ENCODE data around the gene TAF3. TPM values are rescaled to one million over a fixed set of nuclear protein-coding genes. Genes with fewer than 3 reads are reported as not detected.

The TAF3 gene
- total RNA-seq, 2 donors from 2014 or later: 7.2 to 8.2 TPM

DNA sequence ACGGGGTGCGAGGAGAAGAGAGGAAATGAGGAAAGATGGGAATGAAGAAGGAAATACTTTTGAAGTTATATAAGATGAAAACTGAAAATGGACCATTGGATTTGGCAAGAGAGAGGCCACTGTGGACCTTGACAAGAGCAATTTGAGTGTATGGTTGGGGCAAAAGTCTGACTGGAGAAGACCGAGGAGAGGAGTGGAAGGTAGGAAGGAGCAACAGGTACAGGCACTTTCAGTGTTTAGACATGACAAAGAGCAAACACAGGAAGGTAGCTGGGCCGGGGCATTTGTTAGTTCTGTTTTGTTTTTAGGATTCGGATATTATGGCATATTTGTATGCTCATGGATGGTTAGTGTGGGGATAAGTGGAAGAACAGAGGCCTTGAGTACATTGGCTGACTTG, 99.4 kb downstream of the TAF3 start:
- Histone ChIP-seq H3K27me3 (replicated peaks; ENCODE audit: insufficient read depth) (no peaks in the 10 kb centered on the region), H3K36me3 (no peaks in the 10 kb centered on the region), H3K9me3 (no peaks in the 10 kb centered on the region), H3K4me1 (ENCODE audit: control insufficient read depth in 1 of 2, low read depth in 2 of 2) (peaks cover 4 to 6% of the 10 kb centered on the region in 2 donors), H3K27ac (no peak overlapping the region), H3K4me3 (no peak overlapping the region)
- TF ChIP-seq, protein P1, sequence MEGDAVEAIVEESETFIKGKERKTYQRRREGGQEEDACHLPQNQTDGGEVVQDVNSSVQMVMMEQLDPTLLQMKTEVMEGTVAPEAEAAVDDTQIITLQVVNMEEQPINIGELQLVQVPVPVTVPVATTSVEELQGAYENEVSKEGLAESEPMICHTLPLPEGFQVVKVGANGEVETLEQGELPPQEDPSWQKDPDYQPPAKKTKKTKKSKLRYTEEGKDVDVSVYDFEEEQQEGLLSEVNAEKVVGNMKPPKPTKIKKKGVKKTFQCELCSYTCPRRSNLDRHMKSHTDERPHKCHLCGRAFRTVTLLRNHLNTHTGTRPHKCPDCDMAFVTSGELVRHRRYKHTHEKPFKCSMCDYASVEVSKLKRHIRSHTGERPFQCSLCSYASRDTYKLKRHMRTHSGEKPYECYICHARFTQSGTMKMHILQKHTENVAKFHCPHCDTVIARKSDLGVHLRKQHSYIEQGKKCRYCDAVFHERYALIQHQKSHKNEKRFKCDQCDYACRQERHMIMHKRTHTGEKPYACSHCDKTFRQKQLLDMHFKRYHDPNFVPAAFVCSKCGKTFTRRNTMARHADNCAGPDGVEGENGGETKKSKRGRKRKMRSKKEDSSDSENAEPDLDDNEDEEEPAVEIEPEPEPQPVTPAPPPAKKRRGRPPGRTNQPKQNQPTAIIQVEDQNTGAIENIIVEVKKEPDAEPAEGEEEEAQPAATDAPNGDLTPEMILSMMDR (IDR thresholded peaks at IDR 0.05): no peak
- ATAC-seq (ENCODE audit: insufficient number of reproducible peaks, low FRiP score, low read depth) (no peak), DNase-seq (ENCODE audit: low spot score) (no peak)

DNA sequence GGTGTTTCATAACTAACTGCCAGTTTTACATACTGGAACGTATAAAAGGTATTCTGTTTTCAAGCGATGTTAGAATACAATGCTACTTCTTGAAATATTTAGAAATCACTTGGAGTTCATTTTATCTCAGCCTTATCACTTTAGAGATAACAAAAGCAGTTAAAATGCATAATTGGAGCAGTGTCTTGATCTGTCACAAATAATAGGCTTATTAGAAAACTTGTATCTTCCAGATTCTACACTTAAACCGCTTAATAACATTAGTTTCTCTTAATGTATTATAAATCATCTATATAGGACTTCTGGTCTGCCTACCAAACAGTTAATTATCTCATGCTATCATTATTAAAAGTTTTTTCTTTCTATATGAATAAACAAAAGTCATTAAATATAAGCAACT, 104.4 kb downstream of the TAF3 start:
- Histone ChIP-seq H3K36me3 (no peaks in the 10 kb centered on the region), H3K4me3 (no peak overlapping the region), H3K9me3 (no peaks in the 10 kb centered on the region), H3K27ac (no peak overlapping the region), H3K4me1 (ENCODE audit: control insufficient read depth in 1 of 2, low read depth in 2 of 2) (no peaks in the 10 kb centered on the region), H3K27me3 (replicated peaks; ENCODE audit: insufficient read depth) (no peaks in the 10 kb centered on the region)
- DNase-seq (ENCODE audit: low spot score): no peak
- no peak for ATAC-seq (ENCODE audit: insufficient number of reproducible peaks, low FRiP score, low read depth)
- TF ChIP-seq, protein P1 (IDR thresholded peaks at IDR 0.05): no peak

DNA sequence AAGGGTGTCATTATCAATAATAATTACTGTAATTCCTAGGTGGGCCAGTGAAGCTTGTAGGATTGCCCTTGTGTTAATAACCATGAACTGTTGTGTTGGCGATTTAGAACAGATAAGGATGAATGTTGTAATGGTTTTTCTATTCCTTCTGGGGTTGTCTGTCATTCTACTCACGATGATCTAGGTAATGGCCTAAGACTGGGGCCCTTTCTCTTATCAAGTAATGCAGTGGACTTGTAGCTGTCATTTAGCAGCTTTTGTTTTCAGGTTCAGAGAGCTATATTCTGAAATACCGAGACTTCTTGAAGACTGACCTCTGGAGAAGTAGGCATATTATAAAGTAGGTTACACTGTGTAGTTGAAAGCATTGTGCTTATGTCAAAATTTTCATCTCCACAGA, 110.2 kb downstream of the TAF3 start:
- H3K27ac ChIP-seq: no peak overlapping the region
- H3K36me3 ChIP-seq: no peaks in the 10 kb centered on the region
- H3K27me3 ChIP-seq (replicated peaks; ENCODE audit: insufficient read depth): no peaks in the 10 kb centered on the region
- peaks cover 5% of the 10 kb centered on the region in 2 donors for H3K4me1 ChIP-seq (ENCODE audit: control insufficient read depth in 1 of 2, low read depth in 2 of 2)
- TF ChIP-seq, protein P1 (IDR thresholded peaks at IDR 0.05): no peak
- H3K9me3 ChIP-seq: no peaks in the 10 kb centered on the region
- no peak for ATAC-seq (ENCODE audit: insufficient number of reproducible peaks, low FRiP score, low read depth)
- no peak for DNase-seq (ENCODE audit: low spot score)
- H3K4me3 ChIP-seq: no peak overlapping the region

DNA sequence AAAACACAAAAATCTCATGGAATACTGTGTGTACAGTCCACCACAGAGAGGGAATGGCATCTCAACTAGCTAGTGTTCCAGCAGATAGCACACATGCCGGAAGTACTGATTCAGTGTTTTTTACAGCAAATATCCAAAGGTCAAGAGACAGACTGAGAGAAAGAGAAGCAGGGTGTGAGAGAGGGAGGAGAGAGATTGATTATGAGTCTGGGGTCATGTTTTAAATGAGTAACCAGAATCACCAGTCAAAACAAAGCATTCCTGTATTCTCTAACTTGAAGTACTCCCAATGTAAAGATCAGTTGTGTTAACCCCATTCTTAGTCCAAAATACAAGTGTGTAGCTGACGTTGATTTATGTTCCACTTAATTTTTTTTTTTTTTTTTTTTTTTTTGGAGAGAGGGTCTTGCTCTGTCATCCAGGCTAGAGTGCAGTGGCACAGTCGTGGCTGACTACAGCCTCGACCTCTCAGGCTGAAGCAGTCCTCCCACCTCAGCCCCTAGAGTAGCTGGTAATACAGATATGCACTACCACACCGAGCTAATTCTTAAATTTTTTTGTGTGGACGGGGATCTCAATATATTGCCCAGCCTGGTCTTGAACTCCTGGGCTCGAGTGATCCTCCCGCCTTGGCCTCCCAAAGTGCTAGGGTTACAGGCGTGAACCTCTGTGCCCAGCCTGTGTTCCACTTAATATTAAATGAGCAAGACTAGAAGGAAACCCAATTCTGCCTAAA, 114.2 kb downstream of the TAF3 start:
- H3K4me3 ChIP-seq: no peak overlapping the region

DNA sequence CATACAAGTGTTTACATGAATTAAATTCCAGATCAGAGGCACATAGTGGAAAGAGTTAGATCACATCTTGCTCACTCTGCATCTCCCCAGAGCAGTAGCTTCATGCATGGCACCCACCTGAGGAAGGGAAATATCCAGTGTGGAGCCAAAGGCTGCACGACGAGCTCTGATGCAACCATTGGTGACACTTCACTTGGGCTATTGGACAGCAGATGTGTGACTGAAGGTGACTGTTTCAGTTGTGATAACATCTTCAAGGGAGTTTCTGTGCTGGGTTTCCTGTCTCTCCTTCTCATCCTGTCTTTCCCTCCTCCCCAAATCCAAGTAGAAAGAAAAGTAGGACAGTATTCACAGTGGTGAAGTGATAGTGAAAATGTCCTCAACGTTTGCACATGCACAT, 115.0 kb downstream of the TAF3 start:
- DNase-seq (ENCODE audit: low spot score): no peak
- ATAC-seq (ENCODE audit: insufficient number of reproducible peaks, low FRiP score, low read depth): no peak
- Histone ChIP-seq H3K27me3 (replicated peaks; ENCODE audit: insufficient read depth) (no peaks in the 10 kb centered on the region), H3K27ac (no peak overlapping the region), H3K36me3 (no peaks in the 10 kb centered on the region), H3K4me1 (ENCODE audit: control insufficient read depth in 1 of 2, low read depth in 2 of 2) (peaks cover 5% of the 10 kb centered on the region in 2 donors), H3K4me3 (no peak overlapping the region), H3K9me3 (no peaks in the 10 kb centered on the region)
- TF ChIP-seq, protein P1 (IDR thresholded peaks at IDR 0.05): no peak

More for the DNA sequence above, 114.2 kb downstream of the TAF3 start:
- Histone ChIP-seq H3K27me3 (replicated peaks; ENCODE audit: insufficient read depth) (no peaks in the 10 kb centered on the region), H3K36me3 (no peaks in the 10 kb centered on the region), H3K27ac (no peak overlapping the region), H3K4me1 (ENCODE audit: control insufficient read depth in 1 of 2, low read depth in 2 of 2) (peaks cover 5% of the 10 kb centered on the region in 2 donors), H3K9me3 (no peaks in the 10 kb centered on the region)
- TF ChIP-seq, protein P1 (IDR thresholded peaks at IDR 0.05): no peak
- no peak for ATAC-seq (ENCODE audit: insufficient number of reproducible peaks, low FRiP score, low read depth)
- DNase-seq (ENCODE audit: low spot score): no peak
